Measurements from ENCODE around the gene CNPY1.

DNA sequence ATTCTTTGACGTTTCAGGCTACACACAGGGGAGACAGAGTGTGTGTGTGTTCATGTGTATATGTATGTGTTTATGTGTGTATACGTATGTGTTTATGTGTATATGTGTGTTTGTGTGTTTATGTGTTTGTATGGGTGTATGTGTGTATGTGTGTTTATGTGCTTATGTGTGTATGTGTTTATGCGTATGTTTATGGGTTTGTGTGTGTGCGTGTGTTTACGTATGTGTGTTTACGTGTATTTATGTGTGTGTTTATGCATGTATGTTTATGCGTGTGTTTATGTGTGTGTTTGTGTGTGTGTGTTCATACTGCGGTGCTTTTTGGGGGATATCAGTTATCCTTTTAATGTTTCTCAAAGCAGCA, 39.2 kb upstream of the CNPY1 start:
- TF ChIP-seq CTCF (IDR thresholded peaks at IDR 0.05; ENCODE audit: poor library complexity, severe bottlenecking) (no peak), TAF1 (IDR thresholded peaks at IDR 0.05; ENCODE audit: low read depth) (no peak), RAD21 (conservative IDR thresholded peaks at IDR 0.05) (no peak), EZH2 (IDR thresholded peaks at IDR 0.05; ENCODE audit: borderline replicate concordance, insufficient read depth, low read length, poor library complexity, severe bottlenecking) (no peak), POLR2AphosphoS5 (IDR thresholded peaks at IDR 0.05) (no peak), SMC3 (conservative IDR thresholded peaks at IDR 0.05; ENCODE audit: poor library complexity) (no peak), EP300 (conservative IDR thresholded peaks at IDR 0.05; ENCODE audit: poor library complexity, severe bottlenecking) (no peak), MXI1 (conservative IDR thresholded peaks at IDR 0.05; ENCODE audit: poor library complexity, severe bottlenecking) (no peak)
- TF ChIP-seq, protein P1, sequence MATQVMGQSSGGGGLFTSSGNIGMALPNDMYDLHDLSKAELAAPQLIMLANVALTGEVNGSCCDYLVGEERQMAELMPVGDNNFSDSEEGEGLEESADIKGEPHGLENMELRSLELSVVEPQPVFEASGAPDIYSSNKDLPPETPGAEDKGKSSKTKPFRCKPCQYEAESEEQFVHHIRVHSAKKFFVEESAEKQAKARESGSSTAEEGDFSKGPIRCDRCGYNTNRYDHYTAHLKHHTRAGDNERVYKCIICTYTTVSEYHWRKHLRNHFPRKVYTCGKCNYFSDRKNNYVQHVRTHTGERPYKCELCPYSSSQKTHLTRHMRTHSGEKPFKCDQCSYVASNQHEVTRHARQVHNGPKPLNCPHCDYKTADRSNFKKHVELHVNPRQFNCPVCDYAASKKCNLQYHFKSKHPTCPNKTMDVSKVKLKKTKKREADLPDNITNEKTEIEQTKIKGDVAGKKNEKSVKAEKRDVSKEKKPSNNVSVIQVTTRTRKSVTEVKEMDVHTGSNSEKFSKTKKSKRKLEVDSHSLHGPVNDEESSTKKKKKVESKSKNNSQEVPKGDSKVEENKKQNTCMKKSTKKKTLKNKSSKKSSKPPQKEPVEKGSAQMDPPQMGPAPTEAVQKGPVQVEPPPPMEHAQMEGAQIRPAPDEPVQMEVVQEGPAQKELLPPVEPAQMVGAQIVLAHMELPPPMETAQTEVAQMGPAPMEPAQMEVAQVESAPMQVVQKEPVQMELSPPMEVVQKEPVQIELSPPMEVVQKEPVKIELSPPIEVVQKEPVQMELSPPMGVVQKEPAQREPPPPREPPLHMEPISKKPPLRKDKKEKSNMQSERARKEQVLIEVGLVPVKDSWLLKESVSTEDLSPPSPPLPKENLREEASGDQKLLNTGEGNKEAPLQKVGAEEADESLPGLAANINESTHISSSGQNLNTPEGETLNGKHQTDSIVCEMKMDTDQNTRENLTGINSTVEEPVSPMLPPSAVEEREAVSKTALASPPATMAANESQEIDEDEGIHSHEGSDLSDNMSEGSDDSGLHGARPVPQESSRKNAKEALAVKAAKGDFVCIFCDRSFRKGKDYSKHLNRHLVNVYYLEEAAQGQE (IDR thresholded peaks at IDR 0.05; ENCODE audit: borderline replicate concordance), result no peak
